ENCODE data around the gene NEK1. TPM values are rescaled to one million over a fixed set of nuclear protein-coding genes. Genes with fewer than 3 reads are reported as not detected.

Gene NEK1
- total and polyA plus RNA-seq, 2 of the 13 experiments (the other 11 are each of a cell fraction or from before 2014, with no cell fraction given) = 2.9 to 5.4 TPM

DNA sequence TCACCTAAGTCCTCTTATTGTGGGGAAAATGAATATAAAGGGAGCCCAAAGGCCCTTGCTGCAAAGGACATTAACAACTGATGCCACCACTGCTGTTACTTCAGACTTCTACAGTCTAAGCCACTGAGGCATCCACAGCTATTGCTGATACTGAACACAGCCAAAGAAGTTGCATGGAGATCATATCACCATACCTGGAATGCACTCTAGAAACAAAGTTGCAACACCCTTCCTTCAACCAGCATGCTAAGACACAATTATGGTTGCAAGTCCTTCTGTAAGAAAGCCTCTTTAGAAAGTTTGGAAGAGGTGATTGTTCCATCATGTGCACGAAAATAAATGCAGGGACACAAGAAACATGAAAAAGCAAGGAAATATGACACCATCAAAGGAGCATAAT is 236.0 kb downstream of the NEK1 start (continued):
- TF ChIP-seq ZBTB26 (CRISPR knock-in tag; IDR thresholded peaks at IDR 0.05; ENCODE audit: borderline replicate concordance) = no peak

DNA sequence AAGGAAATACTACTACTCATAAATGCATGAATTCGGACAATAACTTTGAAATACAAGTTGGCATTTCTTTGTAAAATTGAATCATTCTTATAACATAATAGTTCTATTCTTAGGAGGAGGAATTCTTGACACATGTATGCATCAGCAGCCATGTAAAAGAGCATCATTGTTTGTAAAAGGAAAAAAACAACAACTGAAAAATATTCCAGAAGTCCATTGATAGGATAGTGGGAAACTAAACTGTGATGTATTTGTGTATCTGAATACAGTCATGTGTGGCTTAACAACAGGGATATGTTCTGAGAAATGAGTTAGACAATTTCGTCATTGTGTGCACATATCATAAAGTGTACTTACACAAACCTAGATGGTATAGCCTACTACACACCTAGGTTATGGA is 239.6 kb downstream of the NEK1 start:
- 0% methylated on average over 2 of the region's 2 CpGs for WGBS (ENCODE audit: low lambda C conversion rate)
- H2AFZ ChIP-seq (ENCODE audit: low read length) = no peak overlapping the region
- H3K4me1 ChIP-seq (ENCODE audit: insufficient read depth, low read length) = no peaks in the 10 kb centered on the region
- H3K27me3 ChIP-seq (ENCODE audit: control insufficient read depth in 1 of 2, insufficient read depth in 2 of 2, low read length in 2 of 2) = no peaks in the 10 kb centered on the region; a peak in 1 of 5 replicates
- CTCF ChIA-PET (ENCODE audit: low intra/inter-chr PET ratio, low total read pairs) = no interaction called here
- POLR2A ChIA-PET = no interaction called here
- ATAC-seq = no peak
- no TSS peak for BruUV-seq (replicated peaks)
- no peaks in the 10 kb centered on the region for H3K36me3 ChIP-seq (replicated peaks in 1 of 2; ENCODE audit: control insufficient read depth in 1 of 2, insufficient read depth in 2 of 2, low read length in 2 of 2)
- H3K4me2 ChIP-seq (ENCODE audit: low read depth, low read length) = no peak overlapping the region
- H3K27ac ChIP-seq (ENCODE audit: extremely low read length, insufficient read depth, low read length) = no peak overlapping the region
- H3K9ac ChIP-seq (ENCODE audit: insufficient read depth, low read depth, low read length) = no peak overlapping the region
- H3K79me2 ChIP-seq (ENCODE audit: insufficient read depth, low read length) = no peaks in the 10 kb centered on the region
- FAIRE-seq = no peak
- H4K20me1 ChIP-seq (ENCODE audit: insufficient read depth, low read length) = no peaks in the 10 kb centered on the region
- peaks cover 15% of the 10 kb centered on the region for H3K9me3 ChIP-seq (ENCODE audit: low read length)
- intact Hi-C loops (cut with micrococcal nuclease; ENCODE audit: unreplicated experiment) (no loop called here), in situ Hi-C loops (cut with HindIII; ENCODE audit: extremely low pct_ligation_motif_present, low pct_unique_long_range_greater_than_20kb) (no loop called here)
- DNase-seq (ENCODE audit: low spot score) = no peak
- H3K4me3 ChIP-seq (replicated peaks in 1 of 3; ENCODE audit: insufficient read depth in 1 of 3, low read depth in 2 of 3, low read length in 3 of 3) = no peak overlapping the region
- TF ChIP-seq ZNF431 (CRISPR knock-in tag; IDR thresholded peaks at IDR 0.05; ENCODE audit: borderline replicate concordance, low read depth) (no peak), BRCA1 (CRISPR knock-in tag; IDR thresholded peaks at IDR 0.05) (no peak), NCOA5 (CRISPR knock-in tag; IDR thresholded peaks at IDR 0.05) (no peak), GLI4 (CRISPR knock-in tag; IDR thresholded peaks at IDR 0.05; ENCODE audit: borderline replicate concordance) (no peak), NFAT5 (CRISPR knock-in tag; IDR thresholded peaks at IDR 0.05) (no peak), MLLT10 (CRISPR knock-in tag; IDR thresholded peaks at IDR 0.05) (no peak)
- TF ChIP-seq, protein P1, sequence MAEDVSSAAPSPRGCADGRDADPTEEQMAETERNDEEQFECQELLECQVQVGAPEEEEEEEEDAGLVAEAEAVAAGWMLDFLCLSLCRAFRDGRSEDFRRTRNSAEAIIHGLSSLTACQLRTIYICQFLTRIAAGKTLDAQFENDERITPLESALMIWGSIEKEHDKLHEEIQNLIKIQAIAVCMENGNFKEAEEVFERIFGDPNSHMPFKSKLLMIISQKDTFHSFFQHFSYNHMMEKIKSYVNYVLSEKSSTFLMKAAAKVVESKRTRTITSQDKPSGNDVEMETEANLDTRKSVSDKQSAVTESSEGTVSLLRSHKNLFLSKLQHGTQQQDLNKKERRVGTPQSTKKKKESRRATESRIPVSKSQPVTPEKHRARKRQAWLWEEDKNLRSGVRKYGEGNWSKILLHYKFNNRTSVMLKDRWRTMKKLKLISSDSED (CRISPR knock-in tag; IDR thresholded peaks at IDR 0.05) = no peak
- TF ChIP-seq, protein P2, sequence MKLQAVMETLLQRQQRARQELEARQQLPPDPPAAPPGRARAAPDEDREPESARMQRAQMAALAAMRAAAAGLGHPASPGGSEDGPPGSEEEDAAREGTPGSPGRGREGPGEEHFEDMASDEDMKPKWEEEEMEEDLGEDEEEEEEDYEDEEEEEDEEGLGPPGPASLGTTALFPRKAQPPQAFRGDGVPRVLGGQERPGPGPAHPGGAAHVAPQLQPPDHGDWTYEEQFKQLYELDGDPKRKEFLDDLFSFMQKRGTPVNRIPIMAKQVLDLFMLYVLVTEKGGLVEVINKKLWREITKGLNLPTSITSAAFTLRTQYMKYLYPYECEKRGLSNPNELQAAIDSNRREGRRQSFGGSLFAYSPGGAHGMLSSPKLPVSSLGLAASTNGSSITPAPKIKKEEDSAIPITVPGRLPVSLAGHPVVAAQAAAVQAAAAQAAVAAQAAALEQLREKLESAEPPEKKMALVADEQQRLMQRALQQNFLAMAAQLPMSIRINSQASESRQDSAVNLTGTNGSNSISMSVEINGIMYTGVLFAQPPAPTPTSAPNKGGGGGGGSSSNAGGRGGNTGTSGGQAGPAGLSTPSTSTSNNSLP (IDR thresholded peaks at IDR 0.05; ENCODE audit: low read depth, low read length) = no peak

Data from HepG2 (cell line).